ENCODE results near the gene IARS1.

The IARS1 gene

GRCh38 chr9:92293452-92294296, at the start of gene IARS1:
TSS of gene IARS1 (minus strand) at chr9:92293697. CDS start at chr9:92289419, 4,278 bp downstream.
- peak; percentile 99 to 100 for DNase-seq (ENCODE audit: low read depth in 2 of 2)

GRCh38 chr9:92342825-92343488, 49.5 kb upstream of the IARS1 start:
- no peak for DNase-seq (ENCODE audit: low read depth in 2 of 2)

DNA sequence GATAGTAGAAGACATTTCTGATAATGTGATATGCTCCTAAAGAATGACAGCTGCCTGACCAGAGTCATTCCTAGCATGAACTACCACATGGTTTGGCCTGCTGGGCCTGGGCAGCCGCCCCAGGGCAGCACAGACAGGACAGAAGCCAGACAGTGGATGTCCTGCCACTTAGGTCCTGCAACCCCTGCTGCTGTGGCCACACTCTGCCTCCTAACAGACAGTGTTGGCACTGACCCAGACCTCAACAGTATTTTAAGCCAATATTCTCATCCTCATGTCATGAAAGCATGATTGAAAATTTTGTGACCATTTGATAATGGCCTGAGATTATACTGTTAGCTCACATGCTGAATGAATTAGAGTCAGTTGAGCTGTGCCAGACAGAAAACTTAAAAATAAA, 48.1 kb upstream of the IARS1 start:
- no peak for DNase-seq (ENCODE audit: low read depth in 2 of 2)

DNA sequence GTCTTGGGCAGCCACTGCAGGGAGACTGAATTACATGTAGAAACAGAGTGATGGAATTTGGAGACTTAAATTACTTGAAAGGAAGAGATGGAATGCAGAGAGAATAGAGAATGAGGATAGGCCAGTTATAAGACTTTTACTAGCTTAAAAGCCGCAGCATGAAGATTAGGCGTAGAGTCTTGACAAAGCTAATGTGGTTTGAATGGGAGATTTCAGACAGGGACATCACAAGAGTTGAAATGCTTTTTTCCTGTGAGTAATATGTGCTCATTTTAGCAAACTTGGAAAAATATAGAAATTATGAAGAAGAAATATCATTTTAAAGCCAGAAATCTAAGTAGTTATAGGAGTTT, 39.8 kb upstream of the IARS1 start:
- DNase-seq (ENCODE audit: low read depth in 2 of 2) = no peak

GRCh38 chr9:92332577-92333281, 39.2 kb upstream of the IARS1 start:
- no peak for DNase-seq (ENCODE audit: low read depth in 2 of 2)

- DNase-seq (ENCODE audit: low read depth in 2 of 2) = no peak
Measured at GRCh38 chr9:92328225-92328624, 34.7 kb upstream of the IARS1 start.

- no peak for DNase-seq (ENCODE audit: low read depth in 2 of 2)
Measured at GRCh38 chr9:92327283-92327850, 33.9 kb upstream of the IARS1 start.

DNA sequence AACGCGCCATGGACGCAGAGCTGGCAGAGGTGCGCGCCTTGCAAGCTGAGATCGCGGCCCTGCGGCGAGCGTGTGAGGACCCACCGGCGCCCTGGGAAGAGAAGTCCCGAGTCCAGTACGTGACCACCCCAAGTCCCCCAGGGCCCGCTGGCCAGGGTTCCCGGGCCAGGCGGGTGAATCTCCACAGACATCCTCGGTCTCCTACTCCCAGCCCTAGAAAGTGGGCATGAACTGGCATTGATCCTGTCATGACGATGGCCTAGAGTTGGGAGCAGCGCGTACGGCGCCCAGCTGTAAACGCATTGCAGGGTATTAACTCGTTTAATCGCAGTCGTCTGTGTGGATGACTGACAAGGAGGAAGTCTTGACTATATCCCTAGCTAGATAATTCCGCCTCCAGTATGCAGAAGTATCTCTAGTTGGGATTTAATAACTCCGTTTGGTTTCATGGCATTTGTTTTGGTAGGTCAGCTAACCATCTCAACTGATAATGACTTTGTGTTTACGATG, 32.5 kb upstream of the IARS1 start:
- no peak for DNase-seq (ENCODE audit: low read depth in 2 of 2)

DNA sequence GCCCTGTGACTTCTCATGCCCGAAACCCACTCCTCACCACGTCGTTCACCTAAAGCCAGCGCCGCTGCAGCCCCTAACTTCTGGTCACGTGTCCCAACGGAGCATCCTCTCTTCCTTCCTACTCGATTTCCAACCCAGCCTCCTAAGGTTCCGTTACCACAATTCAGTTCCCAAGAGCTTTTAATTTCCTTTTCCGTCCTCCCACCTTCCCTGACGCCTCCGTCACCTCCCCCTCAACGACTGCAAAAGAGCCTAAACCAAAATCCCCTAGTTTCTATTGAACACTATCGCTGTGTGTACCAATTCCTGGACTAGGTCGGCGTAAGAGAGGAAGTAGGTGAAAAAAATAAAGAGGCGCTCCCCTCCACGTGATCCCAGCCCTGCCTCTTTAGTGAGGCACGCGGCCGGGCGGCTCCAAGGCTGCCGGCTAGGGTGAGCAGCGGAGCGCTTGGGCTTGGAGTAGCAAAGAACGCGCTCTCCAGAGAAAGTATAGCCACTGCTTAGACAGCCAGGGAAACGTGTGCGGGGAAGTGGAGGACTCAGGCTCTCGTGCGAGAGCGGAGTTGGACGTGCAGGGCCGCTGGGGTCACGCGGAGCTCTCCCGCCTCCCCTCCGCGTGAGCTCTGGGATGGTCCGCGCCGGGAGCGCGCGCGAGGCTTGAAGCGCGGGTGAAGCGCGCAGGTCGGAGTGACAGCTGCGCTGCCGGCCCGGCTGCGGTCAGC, 31.9 kb upstream of the IARS1 start, which contains the start of the genes CENPP and NOL8:
TSS of gene CENPP (plus strand) at position 685 of the 722 bp plus-strand sequence.
TSS of gene NOL8 (minus strand) at position 82 of the 722 bp plus-strand sequence. CDS start 1,189 bp downstream, outside the sequence.
- peak; percentile 62 to 74 for DNase-seq (ENCODE audit: low read depth in 2 of 2)

DNA sequence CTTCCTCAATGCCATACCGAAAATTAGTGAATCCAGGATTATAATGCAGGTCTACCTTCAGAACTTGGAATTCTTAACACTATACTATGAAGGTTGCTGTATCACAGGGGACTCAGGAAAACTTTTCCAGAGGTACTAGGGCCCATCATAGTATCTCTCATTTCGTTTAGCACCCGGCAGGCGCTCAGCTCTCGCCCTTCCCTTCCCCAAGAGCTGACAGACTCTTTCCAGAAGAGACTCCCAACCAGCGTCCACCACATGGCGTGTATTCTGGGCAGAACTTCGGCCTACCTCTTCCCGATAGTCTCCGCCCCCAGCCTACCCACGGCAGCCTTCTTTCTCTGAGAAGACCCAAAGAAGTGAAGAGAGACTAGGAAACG, 31.4 kb upstream of the IARS1 start:
- no peak for DNase-seq (ENCODE audit: low read depth in 2 of 2)

DNA sequence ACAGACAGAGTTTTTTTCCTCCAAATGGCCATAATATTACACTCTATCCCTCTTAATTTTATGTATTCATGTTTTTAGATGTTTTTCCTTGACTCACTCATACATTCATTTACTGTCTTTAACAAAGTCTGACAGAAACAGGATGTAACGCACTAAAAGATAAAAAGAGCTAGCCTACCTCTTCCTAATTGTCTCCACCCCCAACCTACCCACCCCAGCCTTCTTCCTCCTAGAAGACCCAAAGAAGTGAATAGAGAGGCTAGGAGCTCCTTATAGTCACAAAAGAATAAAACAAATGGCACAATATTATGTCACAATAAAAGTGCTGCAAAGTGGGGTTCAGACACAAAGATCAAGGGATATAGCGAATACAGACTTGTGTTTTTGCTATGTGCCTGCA, 30.9 kb upstream of the IARS1 start:
- DNase-seq (ENCODE audit: low read depth in 2 of 2) = no peak

DNA sequence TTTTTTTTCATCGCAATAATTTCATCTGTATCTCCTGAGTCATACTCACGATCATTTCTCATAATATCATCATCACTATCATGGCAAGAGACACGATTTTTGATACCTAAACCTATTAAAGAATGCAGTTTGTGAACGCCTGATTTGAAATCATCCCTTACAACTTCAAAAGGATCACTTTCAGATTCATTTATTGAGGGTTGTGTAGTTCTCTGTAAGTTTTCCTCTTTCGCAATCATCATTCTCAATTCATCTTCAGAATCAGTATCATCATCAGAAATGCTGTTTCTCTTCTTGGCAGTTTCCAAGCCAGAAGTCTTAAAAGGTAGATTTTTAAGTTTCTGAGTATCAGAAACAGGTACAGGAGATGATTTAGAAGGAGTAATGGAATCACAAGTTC, 22.0 kb upstream of the IARS1 start:
- no peak for DNase-seq (ENCODE audit: low read depth in 2 of 2)

DNA sequence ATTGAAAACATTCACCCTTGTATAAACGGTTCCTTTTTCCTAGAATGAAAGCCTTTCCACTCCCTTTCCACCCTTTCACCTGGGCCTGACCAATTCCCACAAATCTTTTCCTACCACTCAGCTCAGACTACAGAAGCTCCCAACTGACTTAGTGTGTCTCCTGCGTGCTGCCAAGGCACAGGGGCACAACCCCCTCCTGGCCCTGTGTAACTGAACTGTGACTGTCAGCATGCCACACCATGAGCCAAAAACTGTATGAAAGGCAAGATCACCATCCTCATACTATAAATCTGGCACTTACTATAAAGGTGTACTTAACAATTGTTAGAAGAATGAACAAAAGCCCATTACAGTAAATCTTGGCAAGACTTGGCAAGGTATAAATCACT, 20.1 kb upstream of the IARS1 start:
- no peak for DNase-seq (ENCODE audit: low read depth in 2 of 2)

DNA sequence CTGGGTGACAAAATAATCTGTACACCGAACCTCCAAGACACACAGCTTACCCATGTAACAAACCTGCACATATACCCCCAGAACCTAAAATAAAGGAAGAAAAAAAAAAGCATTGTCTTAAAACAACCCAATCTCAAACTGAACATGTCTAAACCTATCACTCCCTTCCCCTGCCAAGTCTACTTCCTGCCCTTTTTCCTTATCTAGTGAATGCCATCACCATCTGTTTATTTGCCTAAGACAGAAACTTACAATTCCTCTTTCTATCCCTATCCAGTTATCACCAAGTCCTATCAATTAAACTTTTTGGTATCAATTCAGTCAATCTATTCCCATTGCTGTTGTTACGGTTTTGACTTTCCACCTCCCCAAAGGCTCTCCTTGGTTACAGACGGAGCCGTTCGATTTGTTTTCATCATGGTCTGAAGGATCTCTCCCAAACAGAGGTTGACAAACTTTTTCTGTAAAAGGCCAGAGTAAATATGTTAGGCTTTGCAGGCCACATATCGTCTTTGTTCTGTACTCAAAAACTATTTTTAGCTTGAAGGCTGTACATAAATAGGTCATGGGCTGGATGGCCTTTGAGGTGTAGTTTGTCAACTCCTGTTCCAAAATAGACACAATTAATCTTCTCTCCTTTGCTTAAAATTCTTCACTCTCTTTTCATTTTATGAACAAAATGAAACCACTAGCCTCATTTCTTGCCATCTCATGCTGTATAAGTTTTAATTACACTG, 19.6 kb upstream of the IARS1 start:
- no peak for DNase-seq (ENCODE audit: low read depth in 2 of 2)

DNA sequence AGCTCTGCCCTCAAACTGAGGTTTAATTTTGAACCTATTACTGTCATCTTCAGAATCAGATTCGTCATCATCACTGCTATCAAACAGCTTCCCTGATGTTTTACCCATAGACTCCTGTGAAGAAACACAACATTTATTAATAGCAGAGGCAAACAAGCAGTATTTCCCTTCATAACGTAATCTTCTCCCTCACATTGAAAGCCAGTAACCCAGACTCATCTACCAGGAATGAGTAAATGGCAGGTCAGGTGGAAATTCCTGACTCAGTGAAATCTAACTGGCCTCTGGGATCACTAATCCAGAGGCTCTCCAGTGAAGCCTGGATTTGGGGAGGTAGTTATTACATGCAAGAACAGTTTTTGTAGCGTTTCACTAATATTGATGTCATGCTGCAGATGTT, 17.1 kb upstream of the IARS1 start:
- no peak for DNase-seq (ENCODE audit: low read depth in 2 of 2)

DNA sequence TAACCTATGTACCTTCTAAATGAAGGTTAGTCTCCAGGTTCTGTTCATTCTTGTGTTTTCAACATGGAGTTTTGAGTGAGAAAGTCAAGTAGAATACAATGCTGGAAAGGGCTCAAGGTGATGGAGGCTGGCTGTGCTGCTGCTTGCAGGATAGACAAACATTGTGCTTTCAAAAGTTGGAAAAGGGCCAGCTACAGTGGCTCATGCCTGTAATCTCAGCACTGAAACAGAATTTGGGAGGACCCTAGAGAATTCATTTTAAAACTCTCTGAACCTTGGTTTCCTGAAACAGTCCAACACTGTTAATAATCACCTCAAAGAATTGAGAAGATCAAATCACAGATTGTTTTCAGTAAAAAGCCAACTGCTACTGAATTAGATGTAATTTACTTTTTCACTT, 15.4 kb upstream of the IARS1 start:
- no peak for DNase-seq (ENCODE audit: low read depth in 2 of 2)

DNA sequence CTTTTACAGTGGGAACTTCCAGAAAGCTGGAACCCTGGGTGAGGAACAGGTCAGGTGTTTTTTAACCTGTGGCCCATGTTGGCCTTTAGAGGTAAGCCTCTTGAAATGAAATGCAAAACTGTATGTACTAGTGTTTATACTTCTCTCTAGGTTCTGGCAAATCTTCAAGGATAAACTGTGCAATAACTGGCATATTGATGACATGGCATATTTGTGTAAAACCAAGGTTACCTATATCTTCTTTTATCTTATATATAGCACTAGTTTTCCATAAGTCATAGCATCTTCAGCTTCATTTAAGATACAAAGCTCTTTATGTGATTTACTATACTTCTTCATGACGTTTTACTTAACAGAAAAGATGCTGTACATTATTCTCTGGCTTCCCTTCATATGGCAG, 7.4 kb upstream of the IARS1 start:
- DNase-seq (ENCODE audit: low read depth in 2 of 2) = no peak

- no peak for DNase-seq (ENCODE audit: low read depth in 2 of 2)
Measured at GRCh38 chr9:92299116-92299515, 5.6 kb upstream of the IARS1 start.

- no peak for DNase-seq (ENCODE audit: low read depth in 2 of 2)
Measured at GRCh38 chr9:92298036-92298435, 4.5 kb upstream of the IARS1 start.

DNA sequence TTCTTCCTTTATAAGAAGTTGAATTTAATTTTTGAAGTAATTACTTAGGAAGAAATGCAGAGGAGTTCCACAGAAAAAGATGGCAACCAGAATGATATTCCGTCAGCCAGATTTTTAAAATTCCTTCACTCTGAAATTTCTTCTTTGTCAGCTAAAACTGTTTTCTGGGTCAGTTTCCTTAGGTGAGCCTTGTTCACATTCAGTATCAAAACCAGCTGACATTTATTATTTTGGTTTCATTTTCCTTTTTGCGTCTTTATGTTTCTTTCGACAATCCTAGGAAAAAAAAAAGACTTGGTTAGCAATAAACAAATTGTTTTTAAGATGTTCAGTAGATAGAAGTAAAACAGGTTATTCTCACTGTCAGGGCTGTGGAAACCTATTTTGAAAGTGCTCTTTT, 4.1 kb upstream of the IARS1 start:
- no peak for DNase-seq (ENCODE audit: low read depth in 2 of 2)

- DNase-seq (ENCODE audit: low read depth in 2 of 2) = no peak
Measured at GRCh38 chr9:92295827-92296258, 2.3 kb upstream of the IARS1 start.
